PFSK-1 (cell line): ENCODE results near the gene EEF1AKMT2.

Experiments used
- FOXP2 ChIP-seq: optimal IDR thresholded peaks from 2 replicates; pipeline ENCODE3; 2011; ENCODE audit warnings: borderline replicate concordance, control low read depth, inconsistent platforms; ENCODE audit not compliant: insufficient read depth; ENCODE audit errors: extremely low read length, extremely low read depth
- POLR2AphosphoS5 ChIP-seq: IDR thresholded peaks from 2 replicates; pipeline ENCODE4 v1.6.1; 2012; ENCODE audit warnings: low read depth, mild to moderate bottlenecking, control low read depth, low read length, moderate library complexity
- SIN3A ChIP-seq: IDR thresholded peaks from 2 replicates; pipeline ENCODE4 v1.6.1; 2012; ENCODE audit warnings: mild to moderate bottlenecking, low read length, moderate library complexity, borderline replicate concordance; ENCODE audit not compliant: insufficient read depth
- TAF1 ChIP-seq: IDR thresholded peaks from 2 replicates; pipeline ENCODE4 v1.6.1; 2012; ENCODE audit warnings: low read length, control low read depth, borderline replicate concordance; ENCODE audit not compliant: insufficient read depth
- TF ChIP-seq, protein P1 (sequence below), 2 experiments: IDR thresholded peaks; 2 replicates each; pipeline versions ENCODE4 v1.6.1 to v1.8.0; 2011 to 2012; ENCODE audit warnings: low read depth in 2 of 2, low read length in 2 of 2, control low read depth in 1 of 2, inconsistent platforms in 1 of 2, mild to moderate bottlenecking in 1 of 2, moderate library complexity in 1 of 2; ENCODE audit not compliant: insufficient read depth in 1 of 2

DNA sequence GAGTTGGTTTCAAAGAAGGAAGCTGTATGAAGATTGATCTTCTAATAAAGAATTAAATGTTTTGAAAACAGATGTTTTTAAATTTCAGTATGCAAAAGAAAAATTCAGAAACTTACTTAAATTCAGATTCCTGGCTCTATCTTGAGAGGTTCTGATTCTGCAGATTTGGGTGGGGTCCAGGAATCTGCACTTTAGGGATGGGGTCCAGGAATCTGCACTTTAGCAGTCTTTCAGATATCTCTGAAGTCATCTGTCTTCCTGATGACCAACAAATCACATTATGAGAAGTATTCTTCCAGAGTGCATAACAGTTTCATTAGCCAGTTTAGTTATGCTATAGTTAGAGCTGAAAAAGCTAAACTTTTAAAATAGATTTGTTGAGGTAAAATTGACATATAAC, 34.0 kb upstream of the EEF1AKMT2 start:
- TF ChIP-seq POLR2AphosphoS5 (no peak), TAF1 (no peak), SIN3A (no peak), FOXP2 (no peak)
- TF ChIP-seq, protein P1, sequence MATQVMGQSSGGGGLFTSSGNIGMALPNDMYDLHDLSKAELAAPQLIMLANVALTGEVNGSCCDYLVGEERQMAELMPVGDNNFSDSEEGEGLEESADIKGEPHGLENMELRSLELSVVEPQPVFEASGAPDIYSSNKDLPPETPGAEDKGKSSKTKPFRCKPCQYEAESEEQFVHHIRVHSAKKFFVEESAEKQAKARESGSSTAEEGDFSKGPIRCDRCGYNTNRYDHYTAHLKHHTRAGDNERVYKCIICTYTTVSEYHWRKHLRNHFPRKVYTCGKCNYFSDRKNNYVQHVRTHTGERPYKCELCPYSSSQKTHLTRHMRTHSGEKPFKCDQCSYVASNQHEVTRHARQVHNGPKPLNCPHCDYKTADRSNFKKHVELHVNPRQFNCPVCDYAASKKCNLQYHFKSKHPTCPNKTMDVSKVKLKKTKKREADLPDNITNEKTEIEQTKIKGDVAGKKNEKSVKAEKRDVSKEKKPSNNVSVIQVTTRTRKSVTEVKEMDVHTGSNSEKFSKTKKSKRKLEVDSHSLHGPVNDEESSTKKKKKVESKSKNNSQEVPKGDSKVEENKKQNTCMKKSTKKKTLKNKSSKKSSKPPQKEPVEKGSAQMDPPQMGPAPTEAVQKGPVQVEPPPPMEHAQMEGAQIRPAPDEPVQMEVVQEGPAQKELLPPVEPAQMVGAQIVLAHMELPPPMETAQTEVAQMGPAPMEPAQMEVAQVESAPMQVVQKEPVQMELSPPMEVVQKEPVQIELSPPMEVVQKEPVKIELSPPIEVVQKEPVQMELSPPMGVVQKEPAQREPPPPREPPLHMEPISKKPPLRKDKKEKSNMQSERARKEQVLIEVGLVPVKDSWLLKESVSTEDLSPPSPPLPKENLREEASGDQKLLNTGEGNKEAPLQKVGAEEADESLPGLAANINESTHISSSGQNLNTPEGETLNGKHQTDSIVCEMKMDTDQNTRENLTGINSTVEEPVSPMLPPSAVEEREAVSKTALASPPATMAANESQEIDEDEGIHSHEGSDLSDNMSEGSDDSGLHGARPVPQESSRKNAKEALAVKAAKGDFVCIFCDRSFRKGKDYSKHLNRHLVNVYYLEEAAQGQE (IDR thresholded peaks at IDR 0.05; ENCODE audit: insufficient read depth in 1 of 2, low read depth in 2 of 2, low read length in 2 of 2), result no peak
